ENCODE data around the gene RNF169.

GRCh38 chr11:74707602-74708510 is 40.8 kb upstream of the RNF169 start:
- TF ChIP-seq EZH2 (IDR thresholded peaks at IDR 0.05; ENCODE audit: borderline replicate concordance, low read depth, low read length, poor library complexity, severe bottlenecking) = no peak
- TF ChIP-seq, protein P1, sequence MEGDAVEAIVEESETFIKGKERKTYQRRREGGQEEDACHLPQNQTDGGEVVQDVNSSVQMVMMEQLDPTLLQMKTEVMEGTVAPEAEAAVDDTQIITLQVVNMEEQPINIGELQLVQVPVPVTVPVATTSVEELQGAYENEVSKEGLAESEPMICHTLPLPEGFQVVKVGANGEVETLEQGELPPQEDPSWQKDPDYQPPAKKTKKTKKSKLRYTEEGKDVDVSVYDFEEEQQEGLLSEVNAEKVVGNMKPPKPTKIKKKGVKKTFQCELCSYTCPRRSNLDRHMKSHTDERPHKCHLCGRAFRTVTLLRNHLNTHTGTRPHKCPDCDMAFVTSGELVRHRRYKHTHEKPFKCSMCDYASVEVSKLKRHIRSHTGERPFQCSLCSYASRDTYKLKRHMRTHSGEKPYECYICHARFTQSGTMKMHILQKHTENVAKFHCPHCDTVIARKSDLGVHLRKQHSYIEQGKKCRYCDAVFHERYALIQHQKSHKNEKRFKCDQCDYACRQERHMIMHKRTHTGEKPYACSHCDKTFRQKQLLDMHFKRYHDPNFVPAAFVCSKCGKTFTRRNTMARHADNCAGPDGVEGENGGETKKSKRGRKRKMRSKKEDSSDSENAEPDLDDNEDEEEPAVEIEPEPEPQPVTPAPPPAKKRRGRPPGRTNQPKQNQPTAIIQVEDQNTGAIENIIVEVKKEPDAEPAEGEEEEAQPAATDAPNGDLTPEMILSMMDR (conservative IDR thresholded peaks at IDR 0.05; ENCODE audit: low read depth, low read length) = no peak
